HCT116 (cell line): Measurements from ENCODE around the gene FBLL1. TPM values are rescaled to one million over a fixed set of nuclear protein-coding genes. Genes with fewer than 3 reads are reported as not detected.

Source experiments
- ATAC-seq: fragments of 200-7000 bp; cut with Tn5 transposase; 2 replicates; pipeline ENCODE4 v1.9.1; 2020; ENCODE audit warnings: mild to moderate bottlenecking, moderate library complexity
- BruUV-seq: library from RNA; stranded (reverse); fragments of 400-500 nt; replicated peaks from 2 replicates; lab custom pipeline; 2021; lab: Mats Ljungman, UMichigan
- CTCF ChIA-PET: fragments of 300-600 bp; sonication (Branson Sonifier 250); formaldehyde crosslinking; loops from one replicate; lab custom pipeline; 2021; ENCODE audit warnings: antibody characterized with exemption; lab: Charles Lee
- POLR2A ChIA-PET: fragments of 300-600, 350-600 bp; sonication (Branson Sonifier 250); formaldehyde crosslinking; loops from one replicate; lab custom pipeline; 2021; ENCODE audit warnings: antibody characterized with exemption; lab: Charles Lee
- RAD21 ChIA-PET, 2 experiments: fragments of 300-600 bp; sonication (Branson Sonifier 250); formaldehyde crosslinking; loops; one replicate each; lab custom pipeline; 2023; ENCODE audit warnings: low total read pairs in 2 of 2; ENCODE audit not compliant: uncharacterized antibody in 2 of 2, unreplicated experiment in 2 of 2, low non-redundant PET in 1 of 2; lab: Charles Lee
- DNase-seq: peaks from one replicate; pipeline ENCODE4 v3.0.0-alpha.2; 2010; ENCODE audit warnings: low read depth, low spot score
- H2AFZ ChIP-seq: fragments of 200-600 bp; shearing (Covaris generic), sonication (generic); 2 replicates; pipeline ENCODE4 v1.6.1; 2017; ENCODE audit warnings: low read depth, mixed run types, mixed read lengths, antibody characterized with exemption, low read length; ENCODE audit not compliant: poor library complexity, severe bottlenecking
- H3K27ac ChIP-seq: 2 replicates; pipeline ENCODE4 v1.5.1; 2012; ENCODE audit warnings: low read depth, low read length
- H3K27me3 ChIP-seq: fragments of 200-600 bp; sonication (generic); 2 replicates; pipeline ENCODE4 v1.6.1; 2016; ENCODE audit warnings: mixed run types, low read length, mixed read lengths; ENCODE audit not compliant: insufficient read depth
- H3K36me3 ChIP-seq, 2 experiments: fragments of 200-500 bp in 1 of 2; fragments of 200-600 bp in 1 of 2; sonication (Bioruptor generic) in 1 of 2; sonication (generic) in 1 of 2; 2 replicates each; pipeline versions ENCODE4 v1.5.1 to v1.6.1; 2014 to 2016; ENCODE audit warnings: low read length in 2 of 2, inconsistent platforms in 1 of 2, mixed read lengths in 1 of 2, mixed run types in 1 of 2; ENCODE audit not compliant: insufficient read depth in 2 of 2, control insufficient read depth in 1 of 2
- H3K4me1 ChIP-seq, 2 experiments: fragments of 200-600 bp in 1 of 2; sonication (generic) in 1 of 2; 2 replicates each; pipeline versions ENCODE4 v1.5.1 to v1.6.1; 2012 to 2017; ENCODE audit warnings: low read length in 2 of 2, inconsistent platforms in 1 of 2, mild to moderate bottlenecking in 1 of 2, mixed read lengths in 1 of 2, mixed run types in 1 of 2, moderate library complexity in 1 of 2; ENCODE audit not compliant: insufficient read depth in 2 of 2, control insufficient read depth in 1 of 2
- H3K4me2 ChIP-seq: fragments of 200-600 bp; sonication (generic); 2 replicates; pipeline ENCODE4 v1.6.1; 2017; ENCODE audit warnings: mixed run types, low read length, mixed read lengths
- H3K4me3 ChIP-seq, 2 experiments: fragments of 200-600 bp in 1 of 2; sonication (generic) in 1 of 2; replicated peaks in 1 of 2; 2 replicates each; pipeline ENCODE4 v1.5.1; 2011 to 2016; ENCODE audit warnings: low read length in 2 of 2, control low read depth in 1 of 2, low read depth in 1 of 2, mild to moderate bottlenecking in 1 of 2, mixed read lengths in 1 of 2, mixed run types in 1 of 2
- H3K79me2 ChIP-seq: fragments of 200-600 bp; sonication (generic); 2 replicates; pipeline ENCODE4 v1.6.1; 2017; ENCODE audit warnings: mild to moderate bottlenecking, mixed run types, low read length, moderate library complexity, mixed read lengths; ENCODE audit not compliant: insufficient read depth
- H3K9ac ChIP-seq: fragments of 200-600 bp; sonication (generic); 2 replicates; pipeline ENCODE4 v1.6.1; 2016; ENCODE audit warnings: low read length, mixed read lengths
- H3K9me2 ChIP-seq: fragments of 200-600 bp; sonication (generic), shearing (Covaris generic); 2 replicates; pipeline ENCODE4 v1.6.1; 2017; ENCODE audit warnings: mixed run types, mild to moderate bottlenecking, moderate library complexity; ENCODE audit not compliant: insufficient read depth
- H3K9me3 ChIP-seq, 2 experiments: fragments of 200-500 bp in 1 of 2; fragments of 200-600 bp in 1 of 2; sonication (Bioruptor generic) in 1 of 2; sonication (generic) in 1 of 2; 2 replicates each; pipeline ENCODE4 v1.6.1; 2014 to 2017; ENCODE audit warnings: low read length in 2 of 2, mixed read lengths in 2 of 2, inconsistent platforms in 1 of 2, low read depth in 1 of 2, mild to moderate bottlenecking in 1 of 2, mixed run types in 1 of 2, moderate library complexity in 1 of 2; ENCODE audit not compliant: control insufficient read depth in 1 of 2, insufficient read depth in 1 of 2
- H4K20me1 ChIP-seq: fragments of 200-600 bp; sonication (generic), shearing (Covaris generic); 2 replicates; pipeline ENCODE4 v1.6.1; 2017; ENCODE audit warnings: mixed run types, mild to moderate bottlenecking, moderate library complexity; ENCODE audit not compliant: insufficient read depth
- ATF3 ChIP-seq: IDR thresholded peaks from 2 replicates; pipeline ENCODE4 v1.6.1; 2012
- CBX3 ChIP-seq: IDR thresholded peaks from 2 replicates; pipeline ENCODE4 v1.6.1; 2012; ENCODE audit warnings: low read depth
- EGR1 ChIP-seq: IDR thresholded peaks from 2 replicates; pipeline ENCODE4 v1.6.1; 2012; ENCODE audit warnings: low read depth
- EZH2 ChIP-seq: fragments of 200-600 bp; sonication (generic); IDR thresholded peaks from 2 replicates; pipeline ENCODE4 v1.6.1; 2017; ENCODE audit warnings: antibody characterized with exemption, mixed run types
- EZH2phosphoT487 ChIP-seq: fragments of 200-600 bp; IDR thresholded peaks from 2 replicates; pipeline ENCODE4 v1.6.1; 2018; ENCODE audit warnings: antibody characterized with exemption, borderline replicate concordance
- POLR2AphosphoS5 ChIP-seq: IDR thresholded peaks from 2 replicates; pipeline ENCODE4 v1.6.1; 2011; ENCODE audit warnings: mild to moderate bottlenecking, low read depth, low read length, moderate library complexity
- RAD21 ChIP-seq: IDR thresholded peaks from 2 replicates; pipeline ENCODE4 v1.6.1; 2012; ENCODE audit warnings: low read depth, mild to moderate bottlenecking
- REST ChIP-seq: IDR thresholded peaks from 2 replicates; pipeline ENCODE4 v1.6.1; 2012; ENCODE audit warnings: low read depth
- SP1 ChIP-seq: IDR thresholded peaks from 2 replicates; pipeline ENCODE4 v1.6.1; 2012; ENCODE audit warnings: low read depth
- TCF7L2 ChIP-seq: IDR thresholded peaks from 2 replicates; pipeline ENCODE4 v1.7.0; 2011; ENCODE audit warnings: borderline replicate concordance, inconsistent platforms; ENCODE audit not compliant: insufficient read depth, insufficient read length; ENCODE audit errors: extremely low read depth
- YY1 ChIP-seq: IDR thresholded peaks from 2 replicates; pipeline ENCODE4 v1.6.1; 2011; ENCODE audit warnings: low read length, low read depth, moderate library complexity, mild to moderate bottlenecking; ENCODE audit not compliant: insufficient replicate concordance; ENCODE audit errors: extremely low read depth
- ZFX ChIP-seq: fragments of 450-650 bp; IDR thresholded peaks from 2 replicates; pipeline ENCODE4 v1.6.1; 2017
- ZNF274 ChIP-seq: fragments of 200-500 bp; sonication (Bioruptor generic); IDR thresholded peaks from 2 replicates; pipeline ENCODE4 v1.6.1; 2014; ENCODE audit warnings: mild to moderate bottlenecking, low read depth, low read length, inconsistent platforms
- intact Hi-C: fragments of 100-400 bp; cut with micrococcal nuclease; formaldehyde crosslinking; loops from 2 replicates; pipeline ENCODE4 v1.10.0; 2022
- total RNA-seq: library from RNA; stranded (reverse); gene quantifications from one replicate; pipeline ENCODE4 v1.2.1, GENCODE V29; 2021; ENCODE audit not compliant: unreplicated experiment

FBLL1 gene
- total RNA-seq, 1 experiment from 2014 or later: 0.15 TPM

- TF ChIP-seq EZH2 (no peak), ZFX (no peak), EGR1 (no peak), POLR2AphosphoS5 (no peak), REST (no peak), EZH2phosphoT487 (no peak), ATF3 (no peak)
These were observed 46.7 kb upstream of the FBLL1 start (continued) for GRCh38 chr5:168482361-168482760.

- Histone ChIP-seq H3K4me3 (peak within 1 kb of the TSS; percentile 96 to 100), H3K4me2 (peak within 1 kb of the TSS; percentile 77), H3K4me1 (peaks cover 5 to 10% of the 10 kb centered on the region in 2 experiments; a peak in 3 of 4 replicates), H3K79me2 (peaks cover 50% of the 10 kb centered on the region), H2AFZ (peak within 1 kb of the TSS; percentile 87), H3K36me3 (peaks cover 18 to 23% of the 10 kb centered on the region in 2 experiments; a peak in 3 of 4 replicates), H3K27me3 (no peaks in the 10 kb centered on the region), H3K9me2 (no peaks in the 10 kb centered on the region), H3K9me3 (no peaks in the 10 kb centered on the region), H4K20me1 (no peaks in the 10 kb centered on the region), H3K27ac (peak within 1 kb of the TSS; percentile 61), H3K9ac (peak within 1 kb of the TSS; percentile 66)
- peak; percentile 85 for DNase-seq
- ChIA-PET RAD21 (no interaction called here), CTCF (interaction anchor here (1.2 to 1.9 kb wide), 2 partner anchors 10 to 217 kb away, joined by 4 to 5 read pairs; no protein-coding TSS in a partner anchor), POLR2A (no interaction called here)
- ATAC-seq: peak; percentile 91
- intact Hi-C loops: loop anchor here (1.0 to 5.0 kb wide), 2 partner anchors 194 to 217 kb away; partner anchors contain the start of gene WWC1
- BruUV-seq: TSS peak; percentile 76
- TF ChIP-seq ZNF274: no peak
- peak; percentile 66 for TF ChIP-seq RAD21
- peak; percentile 72 for TF ChIP-seq YY1
- TF ChIP-seq SP1: no peak; the same call in 1 of the 2 replicates
- peak; percentile 72 for TF ChIP-seq CBX3
- TF ChIP-seq REST: no peak
- no peak for TF ChIP-seq TCF7L2
- TF ChIP-seq POLR2AphosphoS5: peak; percentile 99
These were observed 42.8 kb upstream of the FBLL1 start, which contains the start of gene RARS1 for GRCh38 chr5:168486136-168486879. Gene RARS1 (plus strand): TSS chr5:168486471. CDS start chr5:168486499, 28 bp downstream.
